Aorta (tissue), 5 donors: ENCODE data around the gene TBC1D20. TPM values are rescaled to one million over a fixed set of nuclear protein-coding genes. Genes with fewer than 3 reads are reported as not detected.
"Not testable (repeated sequence)": the region's sequence is repeated elsewhere in the genome, so short reads cannot be mapped to it uniquely, and the experiment has no call there.

ENCODE experiments used
- ATAC-seq: fragments of 200-7000 bp; cut with Tn5 transposase; one replicate; pipeline ENCODE4 v1.9.1; 2022; ENCODE audit warnings: moderate library complexity; ENCODE audit not compliant: low FRiP score
- DNase-seq, 2 donors: peaks; one replicate each; pipeline ENCODE4 v3.0.0-alpha.2; 2020
- H3K27ac ChIP-seq, 2 donors: one replicate each; pipeline ENCODE4 v1.5.1; 2013; ENCODE audit warnings: low read length in 2 of 2, mild to moderate bottlenecking in 2 of 2, moderate library complexity in 2 of 2, control low read depth in 1 of 2, inconsistent platforms in 1 of 2, low read depth in 1 of 2
- H3K27me3 ChIP-seq, 2 donors: one replicate each; pipeline ENCODE4 v1.6.1; 2013; ENCODE audit warnings: control low read depth in 1 of 2, low read length in 1 of 2, mild to moderate bottlenecking in 1 of 2, moderate library complexity in 1 of 2; ENCODE audit not compliant: insufficient read depth in 2 of 2, control insufficient read depth in 1 of 2
- H3K36me3 ChIP-seq, 2 donors: one replicate each; pipeline ENCODE4 v1.6.1; 2013; ENCODE audit warnings: control low read depth in 1 of 2, low read length in 1 of 2, mild to moderate bottlenecking in 1 of 2; ENCODE audit not compliant: insufficient read depth in 2 of 2, control insufficient read depth in 1 of 2
- H3K4me1 ChIP-seq, 2 donors: one replicate each; pipeline ENCODE4 v1.6.1; 2013; ENCODE audit warnings: low read length in 2 of 2, control low read depth in 1 of 2, mild to moderate bottlenecking in 1 of 2, moderate library complexity in 1 of 2; ENCODE audit not compliant: insufficient read depth in 2 of 2, control insufficient read depth in 1 of 2
- H3K4me3 ChIP-seq, 2 donors: one replicate each; pipeline ENCODE4 v1.5.1; 2013; ENCODE audit warnings: low read length in 2 of 2, control low read depth in 1 of 2, mild to moderate bottlenecking in 1 of 2
- H3K9me3 ChIP-seq: one replicate; pipeline ENCODE4 v1.6.1; 2013; ENCODE audit warnings: mild to moderate bottlenecking, low read length; ENCODE audit not compliant: control insufficient read depth
- WGBS, 2 donors: extraction: QIAGEN DNeasy Blood & Tissue Kit; methylation state at CpG; one replicate each; pipeline ENCODE4 v1.1.7; 2013; 5-methylcytosine and 5-hydroxymethylcytosine counted together
- intact Hi-C, 2 donors: fragments of 100-400 bp; cut with DNase I; formaldehyde crosslinking; loops; one replicate each; pipeline versions ENCODE4 v1.14.2 to v1.15.0; 2022
- polyA plus RNA-seq, 2 donors: library from polyadenylated mRNA; stranded (reverse); fragments of 200-250 nt; gene quantifications; one replicate each; pipeline ENCODE4 v1.2.3, GENCODE V29; 2013
- total RNA-seq, 2 donors: library from RNA; stranded (reverse); fragmentation: NEBNext Ultra II Directional; extraction: Animal tissue kit (Norgen Biotek cat#: 25700); gene quantifications; one replicate each; pipeline ENCODE4 v1.2.1, GENCODE V29; 2021
- donor health status: healthy with polysubstance abuse.
- donor health status: Bipolar disorder and iron deficiency.
- donor health status: DM: no; HTN: no; CAD: no.
- donor health status: DM: no; HTN: no; CAD: no.
- donor health status: DM: yes; HTN: yes; CAD: no.

The TBC1D20 gene
- total and polyA plus RNA-seq, 4 donors: 9.5 to 39.1 (median 27.2) TPM

DNA sequence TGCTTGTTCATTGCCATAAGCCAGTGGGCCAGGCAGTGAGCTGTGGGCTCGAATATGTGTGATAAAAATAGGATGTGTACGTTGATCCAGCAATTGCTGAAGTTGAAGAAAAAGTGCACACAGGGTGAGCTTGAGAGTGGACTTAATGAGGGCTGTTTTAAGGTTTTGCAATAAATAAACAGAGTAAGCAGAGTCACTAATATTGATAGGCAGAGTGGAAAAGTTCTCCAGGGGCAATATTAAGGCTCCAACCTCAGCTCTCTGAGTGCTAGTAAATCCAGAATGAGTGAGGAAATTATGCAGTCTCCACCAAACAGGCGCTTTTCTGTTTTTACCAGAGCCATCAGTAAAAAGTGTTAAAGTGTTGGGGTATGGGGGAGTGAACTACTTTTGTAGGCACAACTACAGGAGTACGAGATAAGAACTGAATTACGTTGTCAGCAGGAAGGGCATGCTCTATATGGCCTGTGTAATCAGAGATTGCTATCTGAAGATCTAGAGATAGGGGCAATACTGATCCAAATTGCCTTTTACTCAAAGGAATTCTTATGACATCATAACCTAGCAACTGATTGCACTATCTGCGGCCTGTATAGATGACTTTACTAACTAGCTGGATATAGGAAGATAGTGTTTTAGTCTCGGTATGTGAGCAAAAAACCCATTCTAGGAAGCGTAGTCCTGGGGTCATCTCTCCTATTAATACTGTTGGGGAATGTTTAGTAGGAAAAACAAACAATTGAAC is 7.6 kb upstream of the TBC1D20 start:
- Histone ChIP-seq H3K4me1 (no peaks in the 10 kb centered on the region), H3K27ac (no peak overlapping the region), H3K36me3 (no peaks in the 10 kb centered on the region), H3K9me3 (no peaks in the 10 kb centered on the region), H3K27me3 (no peaks in the 10 kb centered on the region), H3K4me3 (no peak overlapping the region)
- ATAC-seq (no peak), DNase-seq (no peak)
- 69% methylated on average over 8 of the region's 8 CpGs for WGBS, 2 donors
- intact Hi-C loops: loop anchor here in 1 of 2 donors (10.0 kb wide), 1 partner anchor 65 kb away; the partner anchor contains the start of gene RBCK1

DNA sequence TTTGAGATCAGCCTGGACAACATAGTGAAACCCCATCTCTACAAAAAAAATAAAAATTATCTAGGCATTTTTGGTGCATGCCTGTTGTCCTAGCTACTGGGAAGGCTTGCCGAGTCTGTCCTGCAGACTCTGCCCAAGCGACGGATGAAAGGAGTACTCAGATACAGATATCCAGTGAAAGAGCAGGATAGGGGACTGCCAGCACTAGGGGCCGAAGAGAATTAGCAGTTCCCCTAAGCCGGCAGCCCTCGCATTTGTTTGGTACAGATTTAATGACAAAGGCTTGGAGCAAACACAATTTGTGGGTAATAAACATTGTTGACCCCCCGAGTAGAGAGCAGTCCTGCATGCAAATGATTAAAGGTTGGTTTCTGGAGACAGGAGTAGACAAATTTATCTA is 5.4 kb upstream of the TBC1D20 start:
- no peak for DNase-seq
- Histone ChIP-seq H3K4me1 (no peaks in the 10 kb centered on the region), H3K27me3 (no peaks in the 10 kb centered on the region), H3K4me3 (no peak overlapping the region), H3K9me3 (no peaks in the 10 kb centered on the region), H3K27ac (no peak overlapping the region), H3K36me3 (no peaks in the 10 kb centered on the region)
- intact Hi-C loops: no loop called here
- WGBS, 2 donors: 81 to 88% methylated on average over 7 of the region's 7 CpGs
- ATAC-seq: no peak

DNA sequence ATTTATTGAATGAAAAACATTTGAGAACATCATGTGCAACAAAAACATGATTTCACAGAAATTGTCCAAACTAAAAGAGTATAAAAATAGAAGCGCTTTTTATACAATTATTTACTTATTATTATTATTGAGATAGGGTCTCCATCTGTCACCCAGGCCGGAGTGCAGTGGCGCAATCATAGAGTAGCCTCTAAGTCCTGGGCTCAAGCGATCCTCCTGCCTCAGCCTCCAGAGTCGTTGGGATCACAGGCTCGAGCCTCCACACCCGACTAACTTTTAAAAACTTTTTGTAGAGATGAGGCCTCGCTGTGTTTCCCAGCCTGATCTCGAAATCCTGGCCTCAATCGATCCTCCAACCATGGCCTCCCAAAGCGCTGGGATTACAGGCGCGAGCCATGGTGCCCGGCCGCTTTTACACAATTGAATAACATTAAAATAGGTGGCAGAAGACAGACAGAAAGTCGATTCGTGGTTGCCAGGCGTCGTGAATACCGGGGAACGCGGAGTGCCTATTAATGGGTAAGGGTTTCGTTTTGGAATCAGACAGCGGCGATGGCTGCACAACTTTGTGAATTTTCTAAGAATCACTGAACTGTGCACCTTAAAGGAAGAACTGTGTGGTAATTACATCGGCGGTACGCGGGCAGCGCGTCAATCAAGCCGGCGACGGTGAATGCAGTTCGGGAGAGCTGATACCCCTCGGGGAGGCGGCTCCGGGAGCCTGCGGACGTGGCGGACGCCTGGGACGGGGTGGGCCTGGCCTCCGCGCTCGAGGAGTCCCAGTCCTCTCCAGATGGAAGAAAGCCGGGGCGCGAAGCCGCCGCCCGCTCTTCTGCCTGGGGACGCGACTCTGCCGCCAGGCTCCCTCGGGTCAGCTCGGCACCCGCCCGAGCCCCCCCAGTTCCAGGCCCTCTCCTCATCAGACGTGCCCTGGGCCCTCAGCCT is 807 bp downstream of the TBC1D20 start:
- 7 to 8% methylated on average over 58 to 60 of the region's 60 CpGs for WGBS, 2 donors
- peaks cover 2 to 3% of the 10 kb centered on the region in 2 donors for H3K4me1 ChIP-seq
- H3K4me3 ChIP-seq: peak overlapping the region; percentile 76 to 99
- ATAC-seq: peak; percentile 68
- DNase-seq: peak; percentile 75 to 88
- no peaks in the 10 kb centered on the region for H3K9me3 ChIP-seq
- H3K27me3 ChIP-seq: no peaks in the 10 kb centered on the region
- peaks cover 0 to 2% of the 10 kb centered on the region in 2 donors for H3K36me3 ChIP-seq
- H3K27ac ChIP-seq: peak overlapping the region; percentile 57 to 76
- intact Hi-C loops: loop anchor here in 1 of 2 donors (5.0 kb wide), 1 partner anchor 54 kb away; the partner anchor contains the start of gene RBCK1

DNA sequence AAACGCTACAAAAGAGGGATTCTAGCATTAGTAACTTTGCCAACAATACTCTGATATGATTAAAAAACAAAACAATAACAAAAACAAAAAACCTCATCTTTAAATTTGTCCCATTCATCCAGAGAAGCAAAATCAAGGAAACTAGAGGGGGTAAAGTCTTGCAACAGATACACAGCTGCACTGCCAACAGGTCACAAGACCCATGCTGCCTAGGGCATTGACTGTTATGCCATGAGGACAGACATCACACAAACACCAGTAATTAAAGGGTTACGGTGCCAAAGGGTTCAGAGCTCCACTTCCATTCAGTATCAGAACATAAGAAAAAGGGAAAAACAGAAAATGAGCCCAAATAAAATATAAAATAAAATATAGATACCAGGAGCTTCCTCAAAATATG is 1.6 kb downstream of the TBC1D20 start:
- 41 to 46% methylated on average over 2 of the region's 2 CpGs for WGBS, 2 donors
- no peaks in the 10 kb centered on the region for H3K9me3 ChIP-seq
- peaks cover 0 to 2% of the 10 kb centered on the region in 2 donors for H3K36me3 ChIP-seq
- DNase-seq: no peak
- peak overlapping the region in 1 of 2 donors; percentile 33 for H3K27ac ChIP-seq
- H3K27me3 ChIP-seq: no peaks in the 10 kb centered on the region
- H3K4me1 ChIP-seq: peaks cover 2 to 3% of the 10 kb centered on the region in 2 donors
- no peak for ATAC-seq
- H3K4me3 ChIP-seq: no peak overlapping the region
- intact Hi-C loops: loop anchor here in 1 of 2 donors (5.0 kb wide), 1 partner anchor 53 kb away; the partner anchor contains the start of gene RBCK1

DNA sequence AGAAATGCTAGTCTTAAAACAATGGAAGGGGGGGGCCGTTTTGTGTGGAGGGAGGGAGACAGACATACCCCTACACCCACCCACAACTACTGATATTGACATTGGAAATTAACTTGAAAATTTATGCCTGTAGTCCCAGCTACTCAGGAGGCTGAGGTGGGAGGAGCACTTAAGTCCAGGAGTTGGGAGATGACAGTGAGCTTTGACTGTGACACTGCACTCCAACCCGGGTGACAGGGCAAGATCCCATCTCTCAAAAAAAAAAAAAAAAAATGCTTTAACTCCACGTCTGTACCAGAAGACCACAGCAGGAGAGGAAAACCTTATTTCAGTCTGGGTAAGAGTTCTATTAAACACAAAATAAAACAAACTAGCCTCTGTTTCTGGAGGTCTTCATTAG is 2.2 kb downstream of the TBC1D20 start:
- WGBS, 2 donors: 28 to 34% methylated on average over 3 of the region's 3 CpGs
- no peaks in the 10 kb centered on the region for H3K9me3 ChIP-seq
- no peak overlapping the region for H3K4me3 ChIP-seq
- no peak for DNase-seq
- peaks cover 2 to 3% of the 10 kb centered on the region in 2 donors for H3K4me1 ChIP-seq
- H3K27ac ChIP-seq: no peak overlapping the region
- intact Hi-C loops: loop anchor here in 1 of 2 donors (5.0 kb wide), 1 partner anchor 53 kb away; the partner anchor contains the start of gene RBCK1
- H3K36me3 ChIP-seq: peaks cover 0 to 2% of the 10 kb centered on the region in 2 donors
- H3K27me3 ChIP-seq: no peaks in the 10 kb centered on the region
- ATAC-seq: no peak

DNA sequence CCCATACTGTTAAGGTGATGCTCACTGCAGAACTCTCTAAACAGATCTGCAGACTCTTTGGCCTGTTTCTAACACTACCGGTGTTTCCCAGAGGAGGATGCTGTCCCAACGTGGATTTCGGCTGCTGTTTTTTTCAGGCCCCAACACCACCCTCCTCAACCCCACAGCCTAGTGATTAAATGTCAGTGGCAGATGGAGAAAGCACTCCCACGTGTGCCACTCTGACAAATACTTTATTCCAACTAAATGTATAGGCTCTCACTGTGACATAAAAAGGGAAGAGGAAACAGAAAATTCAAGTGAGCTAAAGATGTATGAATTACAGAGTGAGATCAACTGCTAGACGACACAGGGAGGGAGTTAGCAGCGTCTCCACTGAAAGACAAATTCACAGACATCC is 3.6 kb downstream of the TBC1D20 start:
- 51 to 56% methylated on average over 6 of the region's 6 CpGs for WGBS, 2 donors
- H3K27me3 ChIP-seq: no peaks in the 10 kb centered on the region
- peaks cover 0 to 2% of the 10 kb centered on the region in 2 donors for H3K36me3 ChIP-seq
- peaks cover 2 to 3% of the 10 kb centered on the region in 2 donors for H3K4me1 ChIP-seq
- no peaks in the 10 kb centered on the region for H3K9me3 ChIP-seq
- H3K4me3 ChIP-seq: no peak overlapping the region
- no peak for ATAC-seq
- H3K27ac ChIP-seq: no peak overlapping the region
- DNase-seq: no peak
- intact Hi-C loops: no loop called here

DNA sequence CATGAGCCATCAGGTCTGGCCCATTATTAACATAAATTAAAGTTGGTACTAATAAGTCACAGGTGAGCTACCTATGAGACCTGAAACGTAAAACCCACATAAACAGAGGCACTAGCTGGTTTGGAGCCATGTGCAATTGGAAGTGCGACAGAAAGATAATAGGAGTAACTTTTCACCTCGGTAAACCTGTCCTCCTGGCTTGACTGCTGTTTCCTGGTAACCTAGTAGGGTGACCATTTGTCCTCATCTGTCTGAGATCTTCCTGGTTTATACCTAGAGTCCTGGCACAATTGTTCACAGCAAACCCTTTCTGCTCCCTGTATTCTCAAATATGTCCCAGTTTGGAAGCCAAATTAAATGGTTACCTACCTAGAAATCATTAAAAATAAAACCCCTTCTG is 7.4 kb downstream of the TBC1D20 start:
- ATAC-seq (no peak), DNase-seq (no peak)
- no peak overlapping the region for H3K27ac ChIP-seq
- H3K27me3 ChIP-seq: no peaks in the 10 kb centered on the region
- H3K4me1 ChIP-seq: no peaks in the 10 kb centered on the region
- peaks cover 0 to 2% of the 10 kb centered on the region in 2 donors for H3K36me3 ChIP-seq
- intact Hi-C loops: no loop called here
- H3K9me3 ChIP-seq: no peaks in the 10 kb centered on the region
- no peak overlapping the region for H3K4me3 ChIP-seq
- 76 to 77% methylated on average over 3 of the region's 3 CpGs for WGBS, 2 donors

DNA sequence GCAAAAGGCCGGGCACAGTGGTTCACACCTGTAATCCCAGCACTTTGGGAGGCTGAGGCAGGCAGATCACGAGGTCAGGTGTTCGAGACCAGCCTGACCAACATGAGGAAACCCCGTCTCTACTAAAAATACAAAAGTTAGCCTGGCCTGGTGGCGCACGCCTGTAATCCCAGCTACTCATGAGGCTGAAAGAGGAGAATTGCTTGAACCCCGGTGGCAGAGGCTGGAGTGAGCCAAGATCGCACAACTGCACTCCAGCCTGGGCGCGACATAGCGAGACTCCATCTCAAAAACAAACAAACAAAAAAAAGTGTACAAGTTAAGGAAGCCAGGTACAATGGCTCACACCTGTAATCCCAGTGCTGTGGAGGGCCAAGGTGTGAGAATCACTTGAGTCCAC is 10.3 kb downstream of the TBC1D20 start:
- H3K27ac ChIP-seq, ATAC-seq, H3K4me3 ChIP-seq, H3K36me3 ChIP-seq, H3K27me3 ChIP-seq, intact Hi-C loops, H3K9me3 ChIP-seq, DNase-seq, H3K4me1 ChIP-seq: not testable (repeated sequence)
- 86 to 88% methylated on average over 11 of the region's 11 CpGs for WGBS, 2 donors
